ENCODE results near the gene MYO9B. TPM values are rescaled to one million over a fixed set of nuclear protein-coding genes. Genes with fewer than 3 reads are reported as not detected.

Gene MYO9B
- total RNA-seq, 1 experiment from 2014 or later, result 103 TPM

GRCh38 chr19:17229890-17230289, 154.3 kb downstream of the MYO9B start:
- CTCF ChIA-PET, result no interaction called here

GRCh38 chr19:17232258-17232657, 156.7 kb downstream of the MYO9B start:
- ChIA-PET POLR2A (ENCODE audit: unreplicated experiment) (no interaction called here), CTCF (no interaction called here)
- TF ChIP-seq CTCF (conservative IDR thresholded peaks at IDR 0.05), result no peak
- TF ChIP-seq EZH2 (IDR thresholded peaks at IDR 0.05; ENCODE audit: low read depth), result no peak
- Histone ChIP-seq H3K4me3 (no peak overlapping the region), H3K27me3 (ENCODE audit: insufficient read depth, low read depth) (no peaks in the 10 kb centered on the region), H3F3A (ENCODE audit: insufficient read depth, low read depth) (peaks cover 77% of the 10 kb centered on the region), H4K20me1 (ENCODE audit: insufficient read depth) (peaks cover 53% of the 10 kb centered on the region), H3K27ac (no peak overlapping the region), H2AFZ (no peak overlapping the region), H3K4me1 (replicated peaks; ENCODE audit: insufficient read depth) (no peaks in the 10 kb centered on the region), H3K36me3 (ENCODE audit: low read depth) (peaks cover 14% of the 10 kb centered on the region), H3K4me2 (no peak overlapping the region), H3K9me2 (ENCODE audit: insufficient read depth) (no peaks in the 10 kb centered on the region), H3K9me3 (ENCODE audit: insufficient read depth, low read depth) (no peaks in the 10 kb centered on the region), H3K79me2 (ENCODE audit: low read depth) (peaks cover 30% of the 10 kb centered on the region)
- no TSS peak for BruUV-seq (replicated peaks)
- intact Hi-C loops (cut with micrococcal nuclease; ENCODE audit: unreplicated experiment), result no loop called here
- peak in 1 of 2 experiments; percentile 23 for DNase-seq

More at GRCh38 chr19:17229890-17230289, 154.3 kb downstream of the MYO9B start:
- Histone ChIP-seq H2AFZ (no peak overlapping the region), H3K9me2 (ENCODE audit: insufficient read depth) (no peaks in the 10 kb centered on the region), H3K4me1 (replicated peaks; ENCODE audit: insufficient read depth) (no peaks in the 10 kb centered on the region; the same call in 1 of the 2 replicates), H3K4me2 (no peak overlapping the region), H3K36me3 (ENCODE audit: low read depth) (peaks cover 14% of the 10 kb centered on the region), H4K20me1 (ENCODE audit: insufficient read depth) (peaks cover 41% of the 10 kb centered on the region), H3F3A (ENCODE audit: insufficient read depth, low read depth) (peaks cover 76% of the 10 kb centered on the region), H3K4me3 (no peak overlapping the region), H3K9me3 (ENCODE audit: insufficient read depth, low read depth) (no peaks in the 10 kb centered on the region), H3K27me3 (ENCODE audit: insufficient read depth, low read depth) (no peaks in the 10 kb centered on the region), H3K79me2 (ENCODE audit: low read depth) (peaks cover 23% of the 10 kb centered on the region), H3K27ac (no peak overlapping the region)
- no TSS peak for BruUV-seq (replicated peaks)
- POLR2A ChIA-PET (ENCODE audit: unreplicated experiment), result no interaction called here
- intact Hi-C loops (cut with micrococcal nuclease; ENCODE audit: unreplicated experiment), result loop anchor here (5.0 kb wide), 2 partner anchors 32 to 153 kb away; partner anchors contain the start of genes HAUS8, MYO9B and USHBP1
- DNase-seq, result no peak
- TF ChIP-seq EZH2 (IDR thresholded peaks at IDR 0.05; ENCODE audit: low read depth) (no peak), CTCF (conservative IDR thresholded peaks at IDR 0.05) (no peak)

GRCh38 chr19:17234911-17235299, 159.3 kb downstream of the MYO9B start:
- ChIA-PET POLR2A (ENCODE audit: unreplicated experiment) (interaction anchor here (0.6 to 0.7 kb wide), 2 partner anchors 19 to 339 kb away, joined by 5 to 22 read pairs; no protein-coding TSS in a partner anchor), CTCF (interaction anchor here (0.6 kb wide), 1 partner anchor 116 kb away, joined by 3 read pairs; no protein-coding TSS in a partner anchor)
- H3K4me1 ChIP-seq (replicated peaks; ENCODE audit: insufficient read depth), result 0 out of 2 replicates have a peak, but pooled peaks cover 3% of the 10 kb centered on the region
- peak; percentile 31 to 39 for DNase-seq
- peak overlapping the region; percentile 40; the same call in 1 of the 2 replicates for H3K4me3 ChIP-seq
- peaks cover 61% of the 10 kb centered on the region for H4K20me1 ChIP-seq (ENCODE audit: insufficient read depth)
- no peak overlapping the region for H3K27ac ChIP-seq
- TF ChIP-seq EZH2 (IDR thresholded peaks at IDR 0.05; ENCODE audit: low read depth) (no peak), CTCF (conservative IDR thresholded peaks at IDR 0.05) (no peak)
- H3K27me3 ChIP-seq (ENCODE audit: insufficient read depth, low read depth), result no peaks in the 10 kb centered on the region
- peak overlapping the region; percentile 58 for H3K4me2 ChIP-seq
- no TSS peak for BruUV-seq (replicated peaks)
- H3K79me2 ChIP-seq (ENCODE audit: low read depth), result peaks cover 56% of the 10 kb centered on the region
- no peak overlapping the region for H2AFZ ChIP-seq
- peaks cover 74% of the 10 kb centered on the region for H3F3A ChIP-seq (ENCODE audit: insufficient read depth, low read depth)
- no peaks in the 10 kb centered on the region for H3K9me2 ChIP-seq (ENCODE audit: insufficient read depth)
- H3K36me3 ChIP-seq (ENCODE audit: low read depth), result peaks cover 26% of the 10 kb centered on the region
- H3K9me3 ChIP-seq (ENCODE audit: insufficient read depth, low read depth), result no peaks in the 10 kb centered on the region
- intact Hi-C loops (cut with micrococcal nuclease; ENCODE audit: unreplicated experiment), result no loop called here

Data from PC-9 (cell line).